Activated naive CD8-positive, alpha-beta T cell treated with anti-CD3 and anti-CD28 coated beads, Interleukin-2, amount 10 ng/mL, durations not matched to agents 7 days and 5 days (primary cell): ENCODE measurements around the gene FKBP1B. TPM values are rescaled to one million over a fixed set of nuclear protein-coding genes. Genes with fewer than 3 reads are reported as not detected.
"Not testable (repeated sequence)": the region's sequence is repeated elsewhere in the genome, so short reads cannot be mapped to it uniquely, and the experiment has no call there.

Experiments used
- ATAC-seq: fragments of 150-1000 bp; cut with Tn5 transposase; one replicate; pipeline ENCODE4 v1.10.0; 2021; ENCODE audit warnings: low read depth, moderate library complexity
- POLR2A ChIA-PET: fragments of 350-600 bp; sonication (Branson Sonifier 250); formaldehyde crosslinking; loops from one replicate; lab custom pipeline; 2021; ENCODE audit warnings: antibody characterized with exemption; lab: Charles Lee
- DNase-seq: peaks from one replicate; pipeline ENCODE4 v3.0.0; 2021
- H3K27ac Mint-ChIP-seq: one replicate; pipeline ENCODE4 v1.8.0; 2022; ENCODE audit warnings: mild to moderate bottlenecking, mixed read lengths
- H3K27me3 Mint-ChIP-seq: one replicate; pipeline ENCODE4 v1.8.0; 2022; ENCODE audit warnings: mild to moderate bottlenecking, moderate library complexity, mixed read lengths
- H3K36me3 Mint-ChIP-seq: one replicate; pipeline ENCODE4 v1.8.0; 2021; ENCODE audit warnings: mild to moderate bottlenecking, mixed read lengths
- H3K4me1 Mint-ChIP-seq: one replicate; pipeline ENCODE4 v1.8.0; 2021; ENCODE audit warnings: mixed read lengths
- H3K4me3 Mint-ChIP-seq: one replicate; pipeline ENCODE4 v1.8.0; 2022; ENCODE audit warnings: mild to moderate bottlenecking, moderate library complexity, mixed read lengths
- H3K9me3 Mint-ChIP-seq: one replicate; pipeline ENCODE4 v1.8.0; 2021; ENCODE audit warnings: mixed read lengths
- total RNA-seq, 2 experiments: library from RNA; stranded (reverse); gene quantifications; one replicate each; pipeline ENCODE4 v1.2.3, GENCODE V29; 2021

Gene FKBP1B
- total RNA-seq, 2 experiments from 2014 or later, result 4.0 to 4.3 TPM

DNA sequence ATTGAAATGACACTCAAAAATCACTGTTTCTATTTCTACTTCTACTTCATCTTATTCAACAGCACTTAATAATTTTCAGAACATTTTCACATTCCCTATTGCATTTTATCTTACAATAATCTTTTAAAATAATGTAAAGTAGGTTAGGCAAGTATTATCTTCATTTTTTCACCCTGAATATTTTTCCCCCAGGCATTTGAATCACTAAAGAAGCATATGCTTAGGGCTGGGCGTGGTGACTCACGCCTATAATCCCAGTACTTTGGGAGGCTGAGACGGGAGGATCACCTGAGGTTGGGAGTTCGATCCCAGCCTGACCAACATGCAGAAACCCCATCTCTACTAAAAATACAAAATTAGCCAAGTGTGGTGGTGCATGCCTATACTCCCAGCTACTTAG is 9.0 kb upstream of the FKBP1B start:
- Mint-ChIP-seq H3K27ac (no peak overlapping the region), H3K4me1 (peaks cover 6% of the 10 kb centered on the region), H3K4me3 (no peak overlapping the region), H3K36me3 (peaks cover 13% of the 10 kb centered on the region), H3K27me3 (no peaks in the 10 kb centered on the region), H3K9me3 (no peaks in the 10 kb centered on the region)
- DNase-seq (no peak), ATAC-seq (no peak)
- POLR2A ChIA-PET, result no interaction called here

DNA sequence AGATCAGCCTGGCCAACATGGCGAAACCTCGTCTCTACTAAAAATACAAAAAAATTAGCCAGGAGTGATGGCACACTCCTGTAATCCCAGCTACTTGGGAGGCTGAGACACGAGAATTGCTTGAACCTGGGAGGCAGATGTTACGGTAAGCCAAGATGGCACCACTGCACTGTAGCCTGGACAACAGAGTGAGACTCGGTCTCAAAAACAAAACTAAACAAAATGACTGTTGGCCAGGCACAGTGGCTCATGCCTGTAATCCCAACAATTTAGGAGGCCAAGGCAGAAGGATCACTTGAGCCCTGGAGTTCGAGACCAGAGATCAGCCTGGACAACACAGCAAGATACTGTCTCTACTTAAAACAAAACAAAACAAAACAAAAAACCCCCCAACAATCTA is 6.4 kb upstream of the FKBP1B start:
- H3K4me3 Mint-ChIP-seq, DNase-seq, ATAC-seq, H3K27me3 Mint-ChIP-seq, H3K9me3 Mint-ChIP-seq, H3K27ac Mint-ChIP-seq, POLR2A ChIA-PET: not testable (repeated sequence)
- H3K4me1 Mint-ChIP-seq, result peaks cover 22% of the 10 kb centered on the region
- H3K36me3 Mint-ChIP-seq, result peaks cover 11% of the 10 kb centered on the region

DNA sequence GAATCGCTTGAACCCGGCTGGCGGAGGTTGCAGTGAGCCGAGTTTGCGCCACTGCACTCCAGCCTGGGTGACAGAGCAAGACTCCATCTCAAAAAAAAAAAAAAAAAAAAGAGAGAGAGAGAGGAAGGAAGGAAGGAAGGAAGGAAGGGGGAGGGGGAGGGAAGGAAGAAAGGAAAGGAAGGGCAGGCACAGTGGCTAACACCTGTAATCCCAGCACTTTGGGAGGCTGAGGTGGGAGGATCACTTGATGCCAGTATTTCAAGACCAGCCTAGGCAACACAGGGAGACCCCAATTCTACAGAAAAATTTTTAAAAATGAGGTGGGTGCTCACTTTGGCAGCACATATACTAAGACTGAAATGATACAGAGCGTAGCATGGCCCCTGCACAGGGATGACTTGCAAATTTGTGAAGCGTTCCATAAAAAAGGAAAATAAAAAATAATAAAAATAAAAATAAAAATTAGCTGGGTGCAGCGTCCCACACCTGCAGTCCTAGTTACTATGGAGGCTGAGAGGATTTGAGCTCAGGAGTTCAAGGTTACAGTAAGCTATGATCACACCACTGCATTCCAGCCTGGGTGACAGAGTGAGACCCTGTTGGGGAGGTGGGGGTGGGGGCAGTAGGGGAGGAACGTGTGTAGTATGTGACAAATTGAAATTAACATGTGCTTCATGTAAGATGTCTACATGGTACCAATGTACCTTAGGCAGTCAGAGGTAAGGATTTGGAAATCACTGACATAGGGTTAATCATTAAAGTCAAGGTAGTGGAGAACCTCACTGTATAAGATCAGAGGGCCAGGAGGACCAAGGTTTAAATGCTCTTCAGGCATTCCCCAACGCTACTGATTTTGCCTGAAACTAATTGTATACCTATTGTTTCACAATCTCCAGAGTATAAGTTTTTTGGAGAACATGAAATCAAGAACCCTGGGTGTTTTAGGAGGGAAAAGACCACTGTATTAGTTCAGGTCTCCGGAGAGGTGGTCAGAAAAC is 3.7 kb upstream of the FKBP1B start:
- Mint-ChIP-seq H3K27me3 (peaks cover 2% of the 10 kb centered on the region), H3K4me3 (peak overlapping the region; percentile 99), H3K27ac (no peak overlapping the region), H3K36me3 (peaks cover 9% of the 10 kb centered on the region), H3K9me3 (no peaks in the 10 kb centered on the region), H3K4me1 (peaks cover 26% of the 10 kb centered on the region)
- POLR2A ChIA-PET, result no interaction called here
- no peak for DNase-seq
- no peak for ATAC-seq

DNA sequence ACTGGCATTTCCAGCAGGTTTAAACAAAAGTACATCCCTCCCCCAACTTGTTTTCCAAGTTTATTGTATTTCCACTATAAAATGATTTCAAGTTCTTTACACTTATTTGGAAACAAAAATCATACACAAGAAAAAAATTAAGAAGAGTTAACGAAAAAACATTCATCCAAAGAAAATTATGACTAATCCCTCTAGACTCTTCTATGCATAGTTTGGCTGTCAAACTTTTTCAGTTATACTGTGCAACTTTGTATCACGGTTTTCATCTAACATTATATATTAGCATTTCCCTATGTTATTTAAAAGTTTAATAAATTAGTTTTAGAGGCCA is 3.0 kb upstream of the FKBP1B start:
- Mint-ChIP-seq H3K9me3 (no peaks in the 10 kb centered on the region), H3K27ac (no peak overlapping the region), H3K27me3 (peaks cover 2% of the 10 kb centered on the region), H3K36me3 (peaks cover 9% of the 10 kb centered on the region), H3K4me1 (peaks cover 24% of the 10 kb centered on the region), H3K4me3 (peak overlapping the region; percentile 99)
- POLR2A ChIA-PET, result interaction anchor here (1.4 to 4.5 kb wide), 7 partner anchors 12 to 120 kb away, joined by 3 to 43 read pairs (median 10); partner anchors contain the start of genes ATAD2B, SF3B6, TP53I3 and UBXN2A
- no peak for ATAC-seq
- DNase-seq, result no peak

DNA sequence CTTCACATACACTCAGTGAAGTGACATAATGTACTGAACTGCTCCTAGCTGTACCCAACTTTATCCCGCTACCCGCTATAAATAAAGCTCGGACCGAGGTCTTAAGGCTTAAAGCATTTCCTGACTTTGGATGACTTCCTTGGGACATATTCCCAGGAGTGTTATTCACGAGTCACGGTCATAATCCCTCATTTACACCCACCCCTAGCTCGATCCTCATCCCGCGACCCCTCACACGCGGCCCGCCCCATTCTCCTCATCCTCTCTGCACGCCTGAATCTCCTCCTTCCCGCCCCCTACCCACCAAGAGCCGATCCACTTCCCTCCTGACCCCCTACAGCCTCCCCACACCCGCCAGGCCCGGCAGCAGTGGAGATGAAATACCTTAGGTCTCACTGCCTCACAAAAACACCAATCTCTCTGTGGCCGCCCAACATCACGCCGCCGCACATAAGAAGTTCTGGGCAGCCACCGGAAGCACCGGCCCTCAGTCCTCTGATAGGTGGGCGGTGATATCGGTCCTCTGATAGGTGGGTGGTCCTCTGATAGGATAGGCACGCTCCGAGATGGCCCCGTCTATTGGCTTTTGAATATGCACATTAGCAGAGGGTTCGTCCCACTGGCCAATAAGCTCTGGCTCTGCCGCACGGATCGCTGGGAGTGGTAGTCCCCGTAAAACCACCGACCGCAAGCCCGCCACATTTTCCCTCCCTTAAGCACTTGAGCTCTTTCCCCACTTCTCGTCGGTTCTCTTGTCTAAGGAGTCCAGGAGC is 2.4 kb upstream of the FKBP1B start, which contains the start of gene WDCP:
TSS of gene WDCP (minus strand) at position 462 of the 773 bp plus-strand sequence. CDS start 7,897 bp downstream, outside the sequence.
- Mint-ChIP-seq H3K9me3 (no peaks in the 10 kb centered on the region), H3K4me1 (peaks cover 24% of the 10 kb centered on the region), H3K4me3 (peak within 1 kb of the TSS; percentile 99), H3K36me3 (peaks cover 9% of the 10 kb centered on the region), H3K27ac (peak within 1 kb of the TSS; percentile 95), H3K27me3 (peaks cover 2% of the 10 kb centered on the region)
- POLR2A ChIA-PET, result interaction anchor here (0.6 to 4.5 kb wide), 13 partner anchors 10 to 313 kb away, joined by 3 to 43 read pairs (median 4); partner anchors contain the start of genes ATAD2B, ITSN2, SF3B6 and TP53I3
- DNase-seq, result peak; percentile 90
- ATAC-seq, result peak; percentile 100

DNA sequence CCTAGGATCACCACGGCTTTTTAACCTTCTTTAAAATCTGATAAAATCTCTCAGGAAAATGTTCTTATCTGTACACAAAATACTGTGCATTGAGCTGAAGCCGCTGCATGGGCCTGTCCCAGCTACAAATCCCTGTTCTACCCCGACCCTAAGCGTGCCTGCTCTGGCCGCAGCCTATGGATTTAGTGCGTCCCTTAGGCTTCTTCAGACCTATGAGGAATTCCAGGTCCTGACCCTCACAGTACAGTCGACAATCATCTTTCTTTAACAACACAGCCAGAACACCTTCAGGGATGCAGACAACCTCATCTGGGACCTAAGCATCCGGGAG is 1.9 kb upstream of the FKBP1B start:
- no peaks in the 10 kb centered on the region for H3K9me3 Mint-ChIP-seq
- ATAC-seq (peak; percentile 0), DNase-seq (no peak)
- H3K4me3 Mint-ChIP-seq, result peak overlapping the region; percentile 99
- peaks cover 9% of the 10 kb centered on the region for H3K36me3 Mint-ChIP-seq
- peaks cover 2% of the 10 kb centered on the region for H3K27me3 Mint-ChIP-seq
- peaks cover 24% of the 10 kb centered on the region for H3K4me1 Mint-ChIP-seq
- POLR2A ChIA-PET, result interaction anchor here (0.6 to 4.5 kb wide), 14 partner anchors 10 to 313 kb away, joined by 3 to 43 read pairs (median 4); partner anchors contain the start of genes ATAD2B, ITSN2, SF3B6 and TP53I3
- peak overlapping the region; percentile 95 for H3K27ac Mint-ChIP-seq

DNA sequence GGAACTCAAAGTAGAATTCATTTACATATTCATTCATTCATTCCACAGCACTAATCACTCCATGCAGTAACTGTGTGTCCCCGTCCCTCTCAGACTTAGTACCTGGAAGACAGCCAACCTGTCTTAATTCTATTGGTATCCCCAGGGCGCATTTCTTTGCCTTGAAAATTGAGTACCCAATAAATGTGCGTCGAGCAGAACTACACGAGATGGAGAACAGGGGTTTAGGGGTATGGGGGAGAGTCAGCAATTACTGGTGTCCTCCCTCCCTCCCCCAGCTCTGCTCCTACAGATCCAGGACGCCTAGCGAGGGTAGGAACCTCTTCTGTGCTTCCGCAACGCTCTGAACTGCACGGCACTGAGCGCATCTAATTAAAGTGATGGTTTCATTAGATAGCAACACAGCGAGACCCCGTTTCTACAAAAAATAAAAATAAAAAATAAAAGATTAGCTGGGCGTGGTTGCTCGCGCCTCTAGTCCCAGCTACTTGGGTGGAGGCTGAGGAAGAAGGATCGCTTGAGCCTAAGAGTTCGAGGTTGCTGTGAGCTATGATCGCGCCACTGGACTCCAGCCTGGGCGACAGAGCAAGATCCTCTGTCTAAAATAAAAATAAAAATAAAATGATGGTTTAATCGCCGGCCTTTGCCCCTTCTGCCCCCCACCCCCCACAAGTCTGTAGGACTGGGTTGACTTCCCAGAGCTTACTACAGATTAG is 614 bp upstream of the FKBP1B start:
- H3K27ac Mint-ChIP-seq, result no peak overlapping the region
- peaks cover 4% of the 10 kb centered on the region for H3K36me3 Mint-ChIP-seq
- peaks cover 24% of the 10 kb centered on the region for H3K4me1 Mint-ChIP-seq
- ATAC-seq, result no peak
- H3K27me3 Mint-ChIP-seq, result peaks cover 2% of the 10 kb centered on the region
- no peaks in the 10 kb centered on the region for H3K9me3 Mint-ChIP-seq
- POLR2A ChIA-PET, result interaction anchor here (0.6 to 4.5 kb wide), 5 partner anchors 24 to 122 kb away, joined by 3 to 43 read pairs (median 3); partner anchors contain the start of genes ATAD2B and SF3B6
- peak overlapping the region; percentile 79 for H3K4me3 Mint-ChIP-seq
- no peak for DNase-seq

DNA sequence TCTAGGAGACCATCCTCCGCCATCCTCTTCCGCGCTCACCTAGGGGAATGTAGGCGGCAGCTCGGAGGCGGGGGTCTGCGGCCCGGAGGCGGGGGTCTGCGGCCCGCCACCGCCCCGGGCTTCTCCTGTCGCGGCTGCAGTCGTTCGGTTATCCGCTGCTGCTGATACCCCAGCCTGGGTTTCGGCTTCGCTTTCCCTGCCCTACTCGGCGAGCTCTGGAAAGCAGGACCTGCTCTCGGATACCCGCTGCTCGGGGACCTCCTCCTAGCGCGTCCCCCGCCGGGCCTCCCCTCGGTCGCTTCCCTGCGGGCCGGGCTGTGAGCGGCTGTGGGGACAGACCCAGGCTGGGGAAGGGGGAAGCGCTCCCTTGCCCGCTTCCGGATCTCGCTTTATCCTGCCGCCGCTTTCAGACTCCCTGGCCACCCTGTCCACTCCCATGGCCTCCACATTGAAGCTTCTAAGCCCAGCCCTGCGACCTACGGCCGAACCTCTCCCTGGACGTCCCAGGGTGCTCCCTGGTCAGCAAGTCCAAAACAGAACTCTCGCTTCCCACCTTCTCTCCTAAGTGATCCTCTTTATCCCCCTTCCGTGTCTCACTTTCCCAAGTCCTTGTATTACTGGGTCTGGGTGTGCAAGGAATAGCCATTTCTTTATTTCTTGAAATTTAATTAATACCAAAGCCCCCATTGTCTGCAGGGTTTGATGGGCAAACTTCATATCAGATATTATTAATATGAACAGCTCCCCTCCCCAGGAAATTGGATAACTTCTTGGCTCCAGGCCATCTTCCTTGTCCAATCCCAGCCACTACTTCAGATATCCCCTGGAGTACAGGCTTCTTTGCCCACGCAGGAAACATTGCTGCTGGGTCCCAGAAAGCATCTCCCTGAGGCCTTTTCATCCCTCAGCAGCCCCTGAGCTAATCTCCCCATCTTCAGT is 769 bp downstream of the FKBP1B start:
- Mint-ChIP-seq H3K36me3 (peaks cover 2% of the 10 kb centered on the region), H3K4me3 (peak overlapping the region; percentile 79), H3K27ac (no peak overlapping the region), H3K4me1 (peaks cover 22% of the 10 kb centered on the region), H3K9me3 (no peaks in the 10 kb centered on the region), H3K27me3 (peaks cover 2% of the 10 kb centered on the region)
- DNase-seq (peak; percentile 51), ATAC-seq (no peak)
- POLR2A ChIA-PET, result interaction anchor here (0.7 to 4.5 kb wide), 5 partner anchors 23 to 124 kb away, joined by 3 to 43 read pairs (median 4); partner anchors contain the start of genes ATAD2B, SF3B6 and TP53I3

DNA sequence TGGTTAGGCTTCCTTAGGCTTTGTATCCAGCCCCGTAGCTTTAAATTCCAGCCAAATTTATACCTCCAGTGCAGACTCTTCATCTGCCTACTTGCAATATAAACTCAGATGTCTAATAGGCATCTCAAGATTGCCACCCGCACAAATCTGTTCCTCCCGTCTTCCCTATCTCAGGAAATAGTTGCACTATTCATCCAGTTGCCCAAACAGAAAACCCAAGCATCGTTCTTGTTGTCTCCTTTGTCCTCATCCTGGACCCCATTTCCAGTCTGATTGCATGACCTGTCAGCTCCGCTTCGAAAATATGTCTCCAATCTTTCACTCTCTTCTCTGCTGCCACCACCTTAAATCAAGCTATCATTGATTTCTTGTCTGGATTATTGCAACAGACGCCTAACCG is 2.3 kb downstream of the FKBP1B start:
- no peaks in the 10 kb centered on the region for H3K9me3 Mint-ChIP-seq

DNA sequence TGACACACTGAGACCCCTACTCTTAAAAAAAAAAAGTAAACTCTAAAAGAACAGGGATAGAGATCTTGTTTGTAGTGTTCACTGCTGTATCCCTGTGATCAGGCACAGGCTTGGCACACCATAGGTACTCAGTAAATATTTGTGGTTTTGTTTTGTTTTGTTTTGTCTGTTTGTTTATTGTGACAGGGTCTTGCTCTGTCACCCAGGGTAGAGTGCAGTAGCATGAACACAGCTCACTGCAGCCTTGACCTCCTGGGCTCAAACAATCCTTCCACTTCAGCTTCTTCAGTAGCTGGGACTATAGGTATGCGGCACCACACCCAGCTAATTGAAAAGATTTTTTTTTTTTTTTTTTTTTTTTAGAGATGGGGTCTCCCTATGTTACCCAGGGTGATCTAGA is 3.4 kb downstream of the FKBP1B start:
- Mint-ChIP-seq H3K9me3 (no peaks in the 10 kb centered on the region), H3K27me3 (peaks cover 4% of the 10 kb centered on the region), H3K36me3 (no peaks in the 10 kb centered on the region), H3K4me1 (peaks cover 4% of the 10 kb centered on the region), H3K27ac (no peak overlapping the region), H3K4me3 (no peak overlapping the region)
- ATAC-seq (no peak), DNase-seq (no peak)
- POLR2A ChIA-PET, result interaction anchor here (1.0 kb wide), 1 partner anchor 126 kb away, joined by 3 read pairs; the partner anchor contains the start of gene ATAD2B

More for the DNA sequence above, 2.3 kb downstream of the FKBP1B start:
- Mint-ChIP-seq H3K27ac (no peak overlapping the region), H3K4me3 (no peak overlapping the region), H3K4me1 (peaks cover 13% of the 10 kb centered on the region), H3K36me3 (peaks cover 2% of the 10 kb centered on the region), H3K27me3 (peaks cover 4% of the 10 kb centered on the region)
- DNase-seq, result no peak
- POLR2A ChIA-PET, result no interaction called here
- ATAC-seq, result no peak

DNA sequence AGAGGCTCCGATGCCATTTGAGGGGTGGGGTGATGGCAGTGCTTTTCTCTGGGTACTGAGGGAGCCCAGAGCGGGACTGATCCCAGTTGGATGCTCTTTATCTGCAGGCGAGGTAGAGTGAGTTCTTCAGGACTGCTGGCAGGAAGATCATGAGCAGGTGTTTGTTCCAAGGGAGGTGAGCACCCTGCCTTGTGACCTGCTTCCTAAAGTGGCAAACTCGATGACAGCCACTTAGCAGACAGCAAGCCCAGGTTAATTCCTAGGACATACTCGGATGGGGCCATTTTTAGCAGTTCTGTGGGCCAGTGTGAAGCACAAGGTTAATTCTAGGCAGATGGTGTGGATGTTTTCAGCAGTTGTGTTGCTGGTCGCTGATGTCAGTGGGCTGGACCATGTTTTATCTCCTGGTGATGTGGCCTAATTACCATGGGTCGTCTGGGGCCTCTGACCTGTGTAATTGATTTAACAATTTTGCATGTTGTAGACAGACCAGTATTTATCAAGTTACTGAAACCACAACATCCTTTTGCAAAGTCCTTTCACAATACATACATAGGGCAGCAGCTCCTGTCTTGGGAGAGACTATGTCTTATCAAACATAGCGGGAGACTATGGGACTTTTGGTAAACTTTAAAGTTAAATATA is 4.9 kb downstream of the FKBP1B start:
- H3K27ac Mint-ChIP-seq, result no peak overlapping the region
- ATAC-seq (no peak), DNase-seq (no peak)
- H3K4me3 Mint-ChIP-seq, result no peak overlapping the region
- H3K4me1 Mint-ChIP-seq, result peaks cover 2% of the 10 kb centered on the region
- no peaks in the 10 kb centered on the region for H3K9me3 Mint-ChIP-seq
- peaks cover 2% of the 10 kb centered on the region for H3K27me3 Mint-ChIP-seq
- no peaks in the 10 kb centered on the region for H3K36me3 Mint-ChIP-seq
- POLR2A ChIA-PET, result no interaction called here
